Measurements from ENCODE around the gene TMEM120B. TPM values are rescaled to one million over a fixed set of nuclear protein-coding genes. Genes with fewer than 3 reads are reported as not detected.

The TMEM120B gene
- total RNA-seq, 4 donors from 2014 or later: 3.5 to 7.2 (median 5.1) TPM

GRCh38 chr12:121720762-121721161, 8.2 kb downstream of the TMEM120B start:
- intact Hi-C loops (cut with DNase I; ENCODE audit: low total_unique reads): no loop called here
- no peak overlapping the region for H3K4me3 ChIP-seq (ENCODE audit: low read depth, poor library complexity, severe bottlenecking)

GRCh38 chr12:121722511-121722910, 10.0 kb downstream of the TMEM120B start:
- H3K4me3 ChIP-seq (ENCODE audit: low read depth, poor library complexity, severe bottlenecking): no peak overlapping the region
- TF ChIP-seq CTCF (IDR thresholded peaks at IDR 0.05): no peak
- TF ChIP-seq POLR2A (IDR thresholded peaks at IDR 0.05): no peak
- DNase-seq (ENCODE audit: low spot score in 2 of 2): no peak
- 98 to 100% methylated on average over 3 of the region's 3 CpGs for WGBS, 2 donors
- intact Hi-C loops (cut with DNase I; ENCODE audit: low total_unique reads): no loop called here

More at GRCh38 chr12:121720762-121721161, 8.2 kb downstream of the TMEM120B start:
- TF ChIP-seq CTCF (IDR thresholded peaks at IDR 0.05): no peak
- no peak for TF ChIP-seq POLR2A (IDR thresholded peaks at IDR 0.05)
- WGBS, 2 donors: 92 to 94% methylated on average over 5 of the region's 5 CpGs
- DNase-seq (ENCODE audit: low spot score in 2 of 2): no peak

- H3K4me3 ChIP-seq (ENCODE audit: low read depth, poor library complexity, severe bottlenecking): no peak overlapping the region
- no peak for TF ChIP-seq CTCF (IDR thresholded peaks at IDR 0.05)
- TF ChIP-seq POLR2A (IDR thresholded peaks at IDR 0.05): no peak
- WGBS, 2 donors: 91 to 94% methylated on average over 4 of the region's 4 CpGs
- intact Hi-C loops (cut with DNase I; ENCODE audit: low total_unique reads): no loop called here
- no peak for DNase-seq (ENCODE audit: low spot score in 2 of 2)
Observed at GRCh38 chr12:121723200-121723599, 10.6 kb downstream of the TMEM120B start.

- intact Hi-C loops (cut with DNase I; ENCODE audit: low total_unique reads): no loop called here
- H3K4me3 ChIP-seq (ENCODE audit: low read depth, poor library complexity, severe bottlenecking): no peak overlapping the region
- DNase-seq (ENCODE audit: low spot score in 2 of 2): no peak
- TF ChIP-seq CTCF (IDR thresholded peaks at IDR 0.05) (no peak), POLR2A (IDR thresholded peaks at IDR 0.05) (no peak)
- WGBS, 2 donors: 89 to 94% methylated on average over 2 of the region's 2 CpGs
Observed at GRCh38 chr12:121724925-121725324, 12.4 kb downstream of the TMEM120B start.

GRCh38 chr12:121725423-121725822, 12.9 kb downstream of the TMEM120B start:
- 91 to 94% methylated on average over 3 of the region's 3 CpGs for WGBS, 2 donors
- TF ChIP-seq CTCF (IDR thresholded peaks at IDR 0.05): no peak
- TF ChIP-seq POLR2A (IDR thresholded peaks at IDR 0.05): no peak
- no peak for DNase-seq (ENCODE audit: low spot score in 2 of 2)
- no peak overlapping the region for H3K4me3 ChIP-seq (ENCODE audit: low read depth, poor library complexity, severe bottlenecking)
- intact Hi-C loops (cut with DNase I; ENCODE audit: low total_unique reads): no loop called here

GRCh38 chr12:121729021-121729420, 16.5 kb downstream of the TMEM120B start:
- 88 to 89% methylated on average over 6 of the region's 6 CpGs for WGBS, 2 donors
- no peak overlapping the region for H3K4me3 ChIP-seq (ENCODE audit: low read depth, poor library complexity, severe bottlenecking)
- intact Hi-C loops (cut with DNase I; ENCODE audit: low total_unique reads): no loop called here
- no peak for DNase-seq (ENCODE audit: low spot score in 2 of 2)
- no peak for TF ChIP-seq CTCF (IDR thresholded peaks at IDR 0.05)
- no peak for TF ChIP-seq POLR2A (IDR thresholded peaks at IDR 0.05)

Data from lower leg skin (tissue), 4 donors.